ENCODE data around the gene CDH24. TPM values are rescaled to one million over a fixed set of nuclear protein-coding genes. Genes with fewer than 3 reads are reported as not detected.

The CDH24 gene
- total RNA-seq, 1 donor from 2014 or later: 1.4 TPM

Other genes with a start within 250 kb of the CDH24 start
- 0.25 TPM in 1 of 2 replicates, not detected in the other for gene SLC7A7, start 242.1 kb downstream of the CDH24 start, total RNA-seq
- gene MRPL52, start 227.6 kb downstream of the CDH24 start, total RNA-seq: 173 and 175 TPM in 2 replicates
- gene MMP14, start 220.9 kb downstream of the CDH24 start, total RNA-seq: 2.6 and 2.7 TPM in 2 replicates
- gene LRP10, start 185.8 kb downstream of the CDH24 start, total RNA-seq: 38.9 and 40.5 TPM in 2 replicates
- gene REM2, start 174.3 kb downstream of the CDH24 start, total RNA-seq: 0.28 and 0.30 TPM in 2 replicates
- 77.3 and 81.1 TPM in 2 replicates for gene RBM23, start 138.4 kb downstream of the CDH24 start, total RNA-seq
- 147 and 152 TPM in 2 replicates for gene PRMT5, start 128.1 kb downstream of the CDH24 start, total RNA-seq
- gene HAUS4, start 100.4 kb downstream of the CDH24 start, total RNA-seq: 63.5 and 65.5 TPM in 2 replicates
- 1.5 and 2.1 TPM in 2 replicates for gene AJUBA, start 75.0 kb downstream of the CDH24 start, total RNA-seq
- 9.1 and 9.2 TPM in 2 replicates for gene C14orf93, start 47.4 kb downstream of the CDH24 start, total RNA-seq
- gene PSMB5, start 22.6 kb downstream of the CDH24 start, total RNA-seq: 124 and 134 TPM in 2 replicates
- not detected in 2 replicates for gene PSMB11, start 15.3 kb downstream of the CDH24 start, total RNA-seq
- gene ACIN1, start 37.6 kb upstream of the CDH24 start, total RNA-seq: 209 and 213 TPM in 2 replicates
- 57.7 and 65.2 TPM in 2 replicates for gene C14orf119, start 38.0 kb upstream of the CDH24 start, total RNA-seq
- not detected in 2 replicates for gene CIROP, start 47.5 kb upstream of the CDH24 start, total RNA-seq
- gene CEBPE, start 61.7 kb upstream of the CDH24 start, total RNA-seq: not detected in 2 replicates
- 5.3 and 5.4 TPM in 2 replicates for gene SLC7A8, start 126.1 kb upstream of the CDH24 start, total RNA-seq
- not detected in 2 replicates for gene RNF212B, start 180.4 kb upstream of the CDH24 start, total RNA-seq
- 13.3 and 13.7 TPM in 2 replicates for gene HOMEZ, start 228.6 kb upstream of the CDH24 start, total RNA-seq
- gene PPP1R3E, start 245.3 kb upstream of the CDH24 start, total RNA-seq: 20.3 and 21.3 TPM in 2 replicates
- gene BCL2L2, start 249.3 kb upstream of the CDH24 start, total RNA-seq: 9.3 and 10.1 TPM in 2 replicates

Measured in activated T-helper 2 cell treated with anti-CD3 and anti-CD28 coated beads, Interferon-gamma antibody, Interleukin-2, Interleukin-4, amounts not matched to agents 10 μg/mL and 5 μg/mL and 100 μg/mL, durations not matched to agents 14 hours and 24 hours and 36 hours (primary cell).